WTC11 (cell line): Measurements from ENCODE around the gene SLC17A8. TPM values are rescaled to one million over a fixed set of nuclear protein-coding genes. Genes with fewer than 3 reads are reported as not detected.

Experiments used
- ATAC-seq: fragments of 200-7000 bp; cut with Tn5 transposase; 2 replicates; pipeline ENCODE4 v1.10.0; 2021; ENCODE audit warnings: mild to moderate bottlenecking, moderate library complexity
- CTCF ChIA-PET: fragments of 300-600 bp; sonication (Branson Sonifier 250); formaldehyde crosslinking; loops from one replicate; lab custom pipeline; 2021; ENCODE audit warnings: antibody characterized with exemption; lab: Charles Lee
- POLR2A ChIA-PET: fragments of 350-600 bp; sonication (Branson Sonifier 250); formaldehyde crosslinking; loops from one replicate; lab custom pipeline; 2021; ENCODE audit warnings: antibody characterized with exemption; lab: Charles Lee
- DNase-seq: peaks from one replicate; pipeline ENCODE4 v3.0.0; 2021; ENCODE audit warnings: low spot score
- H3K27ac Mint-ChIP-seq: 2 replicates; pipeline ENCODE4 v1.8.0; 2021; ENCODE audit warnings: mixed read lengths
- H3K27me3 Mint-ChIP-seq: 2 replicates; pipeline ENCODE4 v1.8.0; 2021; ENCODE audit warnings: low read depth, mild to moderate bottlenecking, moderate library complexity, mixed read lengths
- H3K36me3 Mint-ChIP-seq: 2 replicates; pipeline ENCODE4 v1.8.0; 2021; ENCODE audit warnings: mixed read lengths
- H3K4me1 Mint-ChIP-seq: 2 replicates; pipeline ENCODE4 v1.8.0; 2022; ENCODE audit warnings: mixed read lengths
- H3K4me3 Mint-ChIP-seq: 2 replicates; pipeline ENCODE4 v1.8.0; 2021; ENCODE audit warnings: mild to moderate bottlenecking, moderate library complexity, mixed read lengths
- H3K9me3 Mint-ChIP-seq: 2 replicates; pipeline ENCODE4 v1.8.0; 2021; ENCODE audit warnings: mixed read lengths
- ELF4 ChIP-seq: sonication (generic); formaldehyde crosslinking; IDR thresholded peaks from 2 replicates; pipeline ENCODE4 v1.8.1; 2022; ENCODE audit warnings: low read depth, mild to moderate bottlenecking, moderate library complexity, missing genetic modification reagents
- EMX1 ChIP-seq: fragments of 250-450 bp; sonication (Bioruptor Pico); IDR thresholded peaks from 2 replicates; pipeline ENCODE4 v1.8.0; 2021; ENCODE audit warnings: mild to moderate bottlenecking
- ETV6 ChIP-seq: sonication (generic); formaldehyde crosslinking; IDR thresholded peaks from 2 replicates; pipeline ENCODE4 v1.8.1; 2022; ENCODE audit warnings: mild to moderate bottlenecking, missing genetic modification reagents
- KAT7 ChIP-seq: sonication (generic); formaldehyde crosslinking; IDR thresholded peaks from 2 replicates; pipeline ENCODE4 v1.8.1; 2023; ENCODE audit warnings: missing genetic modification reagents, mild to moderate bottlenecking, borderline replicate concordance
- NFE2L1 ChIP-seq: sonication (generic); formaldehyde crosslinking; IDR thresholded peaks from 2 replicates; pipeline ENCODE4 v1.8.1; 2023; ENCODE audit warnings: missing genetic modification reagents
- NR1H2 ChIP-seq: sonication (generic); formaldehyde crosslinking; IDR thresholded peaks from 2 replicates; pipeline ENCODE4 v1.9.0; 2021; ENCODE audit warnings: mild to moderate bottlenecking, moderate library complexity, missing genetic modification reagents
- PRDM15 ChIP-seq: sonication (generic); formaldehyde crosslinking; IDR thresholded peaks from 2 replicates; pipeline ENCODE4 v1.8.0; 2022; ENCODE audit warnings: missing genetic modification reagents
- USF2 ChIP-seq: sonication (generic); formaldehyde crosslinking; IDR thresholded peaks from 2 replicates; pipeline ENCODE4 v1.8.1; 2023; ENCODE audit warnings: mild to moderate bottlenecking, missing genetic modification reagents, moderate library complexity
- ZNF138 ChIP-seq: sonication (generic); formaldehyde crosslinking; conservative IDR thresholded peaks from 2 replicates; pipeline ENCODE4 v1.8.1; 2022; ENCODE audit warnings: mild to moderate bottlenecking, moderate library complexity, missing genetic modification reagents
- ZNF281 ChIP-seq: sonication (generic); formaldehyde crosslinking; IDR thresholded peaks from 2 replicates; pipeline ENCODE4 v1.8.0; 2023; ENCODE audit warnings: mild to moderate bottlenecking, missing genetic modification reagents
- ZNF416 ChIP-seq: fragments of 250-450 bp; sonication (Bioruptor Pico); IDR thresholded peaks from 2 replicates; pipeline ENCODE4 v1.9.0; 2021; ENCODE audit warnings: mild to moderate bottlenecking, inconsistent platforms
- ZSCAN18 ChIP-seq: fragments of 250-450 bp; sonication (Bioruptor Pico); IDR thresholded peaks from 2 replicates; pipeline ENCODE4 v2.1.2; 2022; ENCODE audit warnings: mild to moderate bottlenecking, moderate library complexity
- total RNA-seq: library from RNA; stranded (reverse); gene quantifications from 3 replicates; pipeline ENCODE4 v1.2.3, GENCODE V29; 2021
- TF ChIP-seq, protein P1 (sequence below): sonication (generic); formaldehyde crosslinking; IDR thresholded peaks from 2 replicates; pipeline ENCODE4 v1.8.0; 2022; ENCODE audit warnings: mild to moderate bottlenecking, missing genetic modification reagents
- TF ChIP-seq, protein P2 (sequence below): sonication (generic); formaldehyde crosslinking; IDR thresholded peaks from 2 replicates; pipeline ENCODE4 v1.8.1; 2022; ENCODE audit warnings: missing genetic modification reagents, borderline replicate concordance
- TF ChIP-seq, protein P3 (sequence below): sonication (generic); formaldehyde crosslinking; IDR thresholded peaks from 2 replicates; pipeline ENCODE4 v1.8.1; 2023; ENCODE audit warnings: mild to moderate bottlenecking, missing genetic modification reagents

SLC17A8 gene
- total RNA-seq, 1 experiment from 2014 or later = 0.26 TPM

- no peak for TF ChIP-seq NFE2L1
- no peak for TF ChIP-seq PRDM15 (CRISPR knock-in tag)
- TF ChIP-seq USF2 = no peak
- no peak for TF ChIP-seq ZSCAN18 (CRISPR knock-in tag)
- no peak for TF ChIP-seq ZNF138 (CRISPR knock-in tag)
- no peak for TF ChIP-seq NR1H2 (CRISPR knock-in tag)
- no peak for TF ChIP-seq ZNF416 (CRISPR knock-in tag)
- TF ChIP-seq ELF4 = no peak
- TF ChIP-seq ZNF281 = no peak
- TF ChIP-seq, protein P1, sequence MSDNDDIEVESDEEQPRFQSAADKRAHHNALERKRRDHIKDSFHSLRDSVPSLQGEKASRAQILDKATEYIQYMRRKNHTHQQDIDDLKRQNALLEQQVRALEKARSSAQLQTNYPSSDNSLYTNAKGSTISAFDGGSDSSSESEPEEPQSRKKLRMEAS = no peak
- TF ChIP-seq, all 79 proteins: peak for 0
- Mint-ChIP-seq H3K27ac (no peak overlapping the region), H3K4me3 (no peak overlapping the region), H3K9me3 (peaks cover 5% of the 10 kb centered on the region), H3K27me3 (peaks cover 57% of the 10 kb centered on the region), H3K36me3 (peaks cover 5% of the 10 kb centered on the region), H3K4me1 (peaks cover 49% of the 10 kb centered on the region)
- ChIA-PET CTCF (interaction anchor here (0.5 to 3.7 kb wide), 5 partner anchors 13 to 291 kb away, joined by 3 to 35 read pairs (median 6); partner anchors contain the start of gene SLC17A8), POLR2A (interaction anchor here (0.7 kb wide), 1 partner anchor 184 kb away, joined by 5 read pairs; no protein-coding TSS in a partner anchor)
- DNase-seq (no peak), ATAC-seq (0 out of 2 replicates have a peak, but pooled peaks have one; percentile 8)
Measured at GRCh38 chr12:100371146-100371545, 14.3 kb downstream of the SLC17A8 start.

- CTCF ChIA-PET = interaction anchor here (0.7 to 3.0 kb wide), 2 partner anchors 32 to 279 kb away, joined by 3 to 28 read pairs; no protein-coding TSS in a partner anchor
- Mint-ChIP-seq H3K36me3 (peaks cover 5% of the 10 kb centered on the region), H3K4me3 (peak overlapping the region; percentile 12), H3K27ac (no peak overlapping the region), H3K4me1 (peaks cover 49% of the 10 kb centered on the region), H3K27me3 (peaks cover 58% of the 10 kb centered on the region), H3K9me3 (peaks cover 5% of the 10 kb centered on the region)
- peak; percentile 38 for DNase-seq
- POLR2A ChIA-PET = no interaction called here
- peak; percentile 72 for ATAC-seq
- TF ChIP-seq, protein P2, sequence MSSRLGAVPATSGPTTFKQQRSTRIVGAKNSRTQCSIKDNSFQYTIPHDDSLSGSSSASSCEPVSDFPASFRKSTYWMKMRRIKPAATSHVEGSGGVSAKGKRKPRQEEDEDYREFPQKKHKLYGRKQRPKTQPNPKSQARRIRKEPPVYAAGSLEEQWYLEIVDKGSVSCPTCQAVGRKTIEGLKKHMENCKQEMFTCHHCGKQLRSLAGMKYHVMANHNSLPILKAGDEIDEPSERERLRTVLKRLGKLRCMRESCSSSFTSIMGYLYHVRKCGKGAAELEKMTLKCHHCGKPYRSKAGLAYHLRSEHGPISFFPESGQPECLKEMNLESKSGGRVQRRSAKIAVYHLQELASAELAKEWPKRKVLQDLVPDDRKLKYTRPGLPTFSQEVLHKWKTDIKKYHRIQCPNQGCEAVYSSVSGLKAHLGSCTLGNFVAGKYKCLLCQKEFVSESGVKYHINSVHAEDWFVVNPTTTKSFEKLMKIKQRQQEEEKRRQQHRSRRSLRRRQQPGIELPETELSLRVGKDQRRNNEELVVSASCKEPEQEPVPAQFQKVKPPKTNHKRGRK (CRISPR knock-in tag) = no peak
- TF ChIP-seq EMX1 (CRISPR knock-in tag) (no peak), ZSCAN18 (CRISPR knock-in tag) (no peak), ZNF281 (no peak), ETV6 (CRISPR knock-in tag) (no peak), KAT7 (no peak)
- TF ChIP-seq, protein P3, sequence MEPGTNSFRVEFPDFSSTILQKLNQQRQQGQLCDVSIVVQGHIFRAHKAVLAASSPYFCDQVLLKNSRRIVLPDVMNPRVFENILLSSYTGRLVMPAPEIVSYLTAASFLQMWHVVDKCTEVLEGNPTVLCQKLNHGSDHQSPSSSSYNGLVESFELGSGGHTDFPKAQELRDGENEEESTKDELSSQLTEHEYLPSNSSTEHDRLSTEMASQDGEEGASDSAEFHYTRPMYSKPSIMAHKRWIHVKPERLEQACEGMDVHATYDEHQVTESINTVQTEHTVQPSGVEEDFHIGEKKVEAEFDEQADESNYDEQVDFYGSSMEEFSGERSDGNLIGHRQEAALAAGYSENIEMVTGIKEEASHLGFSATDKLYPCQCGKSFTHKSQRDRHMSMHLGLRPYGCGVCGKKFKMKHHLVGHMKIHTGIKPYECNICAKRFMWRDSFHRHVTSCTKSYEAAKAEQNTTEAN = no peak
Measured at GRCh38 chr12:100372853-100373640, 16.2 kb downstream of the SLC17A8 start.
